ENCODE results near the gene PTPRN2. TPM values are rescaled to one million over a fixed set of nuclear protein-coding genes. Genes with fewer than 3 reads are reported as not detected.

The PTPRN2 gene
- total and polyA plus RNA-seq, 2 of the 8 experiments (the other 6 are each of a cell fraction or from before 2014, with no cell fraction given) = 2.6 to 4.5 TPM

GRCh38 chr7:157898261-157898660 lies 689.4 kb downstream of the PTPRN2 start:
- DNase-seq (ENCODE audit: low read depth in 1 of 2, low spot score in 2 of 2) (no peak), FAIRE-seq (no peak)
- TF ChIP-seq TBP (IDR thresholded peaks at IDR 0.05; ENCODE audit: low read depth, low read length) = no peak
- TF ChIP-seq SIX5 (IDR thresholded peaks at IDR 0.05; ENCODE audit: low read depth, low read length) = no peak
- TF ChIP-seq CBX8 (IDR thresholded peaks at IDR 0.05; ENCODE audit: borderline replicate concordance, low read depth, low read length) = no peak
- TF ChIP-seq BACH1 (IDR thresholded peaks at IDR 0.05; ENCODE audit: low read length) = no peak
- no peaks in the 10 kb centered on the region for H3K79me2 ChIP-seq (ENCODE audit: control insufficient read depth in 1 of 2, insufficient read depth in 2 of 2, low read length in 2 of 2)
- no peak overlapping the region for H3K27ac ChIP-seq (ENCODE audit: low read depth, low read length)
- no peak overlapping the region for H3K4me2 ChIP-seq (ENCODE audit: insufficient read depth in 1 of 2, low read depth in 2 of 2, low read length in 2 of 2)
- no peak overlapping the region for H3K4ac ChIP-seq (replicated peaks; ENCODE audit: insufficient read length, low read depth, low read length)
- H2BK15ac ChIP-seq (ENCODE audit: low read length) = no peak overlapping the region
- no peaks in the 10 kb centered on the region for H3K23me2 ChIP-seq (ENCODE audit: low read depth, low read length)
- H4K91ac ChIP-seq (replicated peaks; ENCODE audit: insufficient read length, low read length) = no peak overlapping the region
- H4K5ac ChIP-seq (ENCODE audit: insufficient read length, low read depth, low read length) = no peak overlapping the region
- no peak overlapping the region for H2BK12ac ChIP-seq (ENCODE audit: low read depth, low read length)
- no peaks in the 10 kb centered on the region for H4K20me1 ChIP-seq (replicated peaks in 1 of 2; ENCODE audit: control insufficient read depth in 1 of 2, insufficient read depth in 2 of 2, low read length in 2 of 2)
- no peak overlapping the region for H2BK5ac ChIP-seq (ENCODE audit: low read depth, low read length)
- CTCF ChIA-PET (ENCODE audit: partially characterized antibody) = no interaction called here
- H2AFZ ChIP-seq (ENCODE audit: low read length) = no peak overlapping the region
- no peak overlapping the region for H2BK20ac ChIP-seq (ENCODE audit: low read length)
- H3K56ac ChIP-seq (replicated peaks; ENCODE audit: insufficient read length, low read depth, low read length) = no peak overlapping the region
- H2BK120ac ChIP-seq (replicated peaks; ENCODE audit: low read depth, low read length) = no peak overlapping the region
- no peak overlapping the region for H3K14ac ChIP-seq (ENCODE audit: insufficient read length)
- no peaks in the 10 kb centered on the region for H3K27me3 ChIP-seq (replicated peaks in 1 of 4; ENCODE audit: control insufficient read depth in 3 of 4, extremely low read depth in 1 of 4, insufficient read depth in 3 of 4, low read length in 3 of 4)
- WGBS, 2 experiments (ENCODE audit: extremely low coverage in 1 of 2, insufficient coverage in 1 of 2, insufficient read length in 1 of 2, insufficient replicate concordance in 2 of 2, low coverage in 1 of 2, low lambda C conversion rate in 2 of 2, missing lambda C conversion rate in 1 of 2) = 94% methylated on average over 11 of the region's 11 CpGs; no CpG with 5 or more reads in 1 of the 2 experiments
- no peak overlapping the region for H3K18ac ChIP-seq (ENCODE audit: extremely low read depth, low read length)
- no peaks in the 10 kb centered on the region for H3K36me3 ChIP-seq (ENCODE audit: control insufficient read depth in 2 of 4, insufficient read depth in 4 of 4, low read length in 3 of 4)
- no peaks in the 10 kb centered on the region for H3K9me3 ChIP-seq (ENCODE audit: insufficient read depth in 2 of 2, low read depth in 1 of 2, low read length in 1 of 2)
- H3K4me3 ChIP-seq (ENCODE audit: extremely low read depth in 1 of 4, insufficient read depth in 2 of 4, low read depth in 3 of 4, low read length in 4 of 4) = no peak overlapping the region
- no peak overlapping the region for H3K23ac ChIP-seq (ENCODE audit: insufficient read length)
- H3K4me1 ChIP-seq (replicated peaks in 1 of 4; ENCODE audit: control insufficient read depth in 3 of 4, insufficient read depth in 4 of 4, low read length in 3 of 4) = peaks cover 0 to 4% (median 1%) of the 10 kb centered on the region in 4 experiments; a peak in 2 of 7 replicates
- H2AK5ac ChIP-seq (ENCODE audit: low read depth, low read length) = no peak overlapping the region
- H3K9ac ChIP-seq (replicated peaks in 1 of 4; ENCODE audit: extremely low read depth in 1 of 4, low read depth in 3 of 4, low read length in 3 of 4) = no peak overlapping the region
- no peak overlapping the region for H4K8ac ChIP-seq (ENCODE audit: extremely low read depth, insufficient read depth, low read length)
- H3K79me1 ChIP-seq (ENCODE audit: low read depth, low read length) = no peaks in the 10 kb centered on the region
- POLR2A ChIA-PET (ENCODE audit: partially characterized antibody) = no interaction called here

Data from H1 (cell line).